ENCODE measurements around the gene TBC1D19. TPM values are rescaled to one million over a fixed set of nuclear protein-coding genes. Genes with fewer than 3 reads are reported as not detected.
"Not testable (repeated sequence)": the region's sequence is repeated elsewhere in the genome, so short reads cannot be mapped to it uniquely, and the experiment has no call there.

Gene TBC1D19
- total and polyA plus RNA-seq, 2 of the 4 experiments (the other 2 are of a cell fraction), result 9.9 to 17.6 TPM

- no peak overlapping the region for H2AK9ac ChIP-seq (replicated peaks; ENCODE audit: low read depth, low read length, poor library complexity)
- H2AK5ac ChIP-seq (ENCODE audit: low read depth, low read length), result no peak overlapping the region
- no peak overlapping the region for H3K14ac ChIP-seq (replicated peaks; ENCODE audit: low read depth, low read length)
- no peak for ATAC-seq (ENCODE audit: low read depth)
- no peak overlapping the region for H4K91ac ChIP-seq (ENCODE audit: insufficient read depth, low read depth, low read length)
- H2BK120ac ChIP-seq (ENCODE audit: low read depth, low read length), result no peak overlapping the region
- H2BK15ac ChIP-seq (ENCODE audit: low read depth, low read length), result no peak overlapping the region
- no peaks in the 10 kb centered on the region for H3K36me3 ChIP-seq (ENCODE audit: control insufficient read depth, insufficient read depth, low read length)
- ChIA-PET POLR2A (ENCODE audit: unreplicated experiment) (no interaction called here), CTCF (no interaction called here)
- no peak overlapping the region for H3K9ac ChIP-seq (ENCODE audit: low read depth, low read length)
- H2BK20ac ChIP-seq (ENCODE audit: low read depth, low read length), result no peak overlapping the region
- H2BK5ac ChIP-seq (ENCODE audit: low read depth, low read length, poor library complexity, severe bottlenecking), result no peak overlapping the region
- H3K18ac ChIP-seq (ENCODE audit: low read depth, low read length), result no peak overlapping the region
- H4K20me1 ChIP-seq (ENCODE audit: insufficient read depth, low read length), result no peaks in the 10 kb centered on the region
- no peak overlapping the region for H4K8ac ChIP-seq (ENCODE audit: low read depth in 2 of 2, low read length in 2 of 2)
- H3K4ac ChIP-seq (ENCODE audit: low read depth, low read length), result no peak overlapping the region
- H3K79me1 ChIP-seq (ENCODE audit: low read depth in 1 of 2, low read length in 2 of 2), result peaks cover under 1 to 2% of the 10 kb centered on the region in 2 experiments; a peak in 2 of 4 replicates
- H3K9me1 ChIP-seq (ENCODE audit: insufficient read depth, low read length), result peaks cover 3% of the 10 kb centered on the region
- no peaks in the 10 kb centered on the region; the same call in 1 of the 2 replicates for H3K27me3 ChIP-seq (ENCODE audit: control insufficient read depth, insufficient read depth, low read length)
- no peak overlapping the region for H3K56ac ChIP-seq (ENCODE audit: extremely low read depth, insufficient read depth, low read length)
- H3K27ac ChIP-seq (ENCODE audit: insufficient read depth, low read length), result no peak overlapping the region
- H3K23ac ChIP-seq (ENCODE audit: low read depth, low read length), result no peak overlapping the region
- dilution Hi-C loops (cut with HindIII; ENCODE audit: low sequenced_read_pairs, unreplicated experiment), result no loop called here
- no peak for TF ChIP-seq SMC3 (IDR thresholded peaks at IDR 0.05; ENCODE audit: low read depth, low read length)
- TF ChIP-seq RCOR1 (IDR thresholded peaks at IDR 0.05; ENCODE audit: insufficient replicate concordance, low read length), result no peak
- no peak for TF ChIP-seq FOS (IDR thresholded peaks at IDR 0.05; ENCODE audit: low read depth, low read length)
- no peak for TF ChIP-seq CEBPB (IDR thresholded peaks at IDR 0.05; ENCODE audit: low read depth, low read length)
- no peak for TF ChIP-seq RAD21 (IDR thresholded peaks at IDR 0.05; ENCODE audit: low read length)
- TF ChIP-seq MAFK (IDR thresholded peaks at IDR 0.05; ENCODE audit: low read depth, low read length), result no peak
- no peak for TF ChIP-seq POLR2A (IDR thresholded peaks at IDR 0.05; ENCODE audit: low read depth, low read length)
- no peak for TF ChIP-seq USF2 (IDR thresholded peaks at IDR 0.05; ENCODE audit: low read depth, low read length)
- DNase-seq, result no peak
- no peak overlapping the region for H3K4me3 ChIP-seq (ENCODE audit: insufficient read depth, low read depth, low read length)
- H3K4me1 ChIP-seq (ENCODE audit: control insufficient read depth, insufficient read depth, low read length), result peaks cover 5% of the 10 kb centered on the region
- BruUV-seq (replicated peaks), result no TSS peak
- no peak overlapping the region for H3K4me2 ChIP-seq (ENCODE audit: low read depth, low read length)
- H2AFZ ChIP-seq (replicated peaks; ENCODE audit: low read length, poor library complexity), result no peak overlapping the region
- H3K9me3 ChIP-seq (ENCODE audit: control insufficient read depth, insufficient read depth, low read length), result no peaks in the 10 kb centered on the region
- intact Hi-C loops (cut with micrococcal nuclease), result no loop called here
- no CpG with 5 or more reads among the region's 5 CpGs for WGBS, 2 experiments (ENCODE audit: extremely low coverage in 2 of 2, insufficient read length in 1 of 2)
- in situ Hi-C loops (cut with MboI; ENCODE audit: low sequenced_read_pairs), result no loop called here
- no peak overlapping the region for H4K5ac ChIP-seq (ENCODE audit: low read depth, low read length)
Measured at GRCh38 chr4:26579169-26579568, 4.7 kb upstream of the TBC1D19 start.

- H3K9ac ChIP-seq (ENCODE audit: low read depth, low read length); H4K5ac ChIP-seq (ENCODE audit: low read depth, low read length); H3K4ac ChIP-seq (ENCODE audit: low read depth, low read length); H2AK5ac ChIP-seq (ENCODE audit: low read depth, low read length); H3K4me2 ChIP-seq (ENCODE audit: low read depth, low read length); H3K56ac ChIP-seq (ENCODE audit: extremely low read depth, insufficient read depth, low read length); H2AK9ac ChIP-seq (replicated peaks; ENCODE audit: low read depth, low read length, poor library complexity); H2BK120ac ChIP-seq (ENCODE audit: low read depth, low read length); H4K91ac ChIP-seq (ENCODE audit: insufficient read depth, low read depth, low read length); H2BK5ac ChIP-seq (ENCODE audit: low read depth, low read length, poor library complexity, severe bottlenecking); H4K8ac ChIP-seq (ENCODE audit: low read depth in 2 of 2, low read length in 2 of 2); dilution Hi-C loops (cut with HindIII; ENCODE audit: low sequenced_read_pairs, unreplicated experiment); H3K18ac ChIP-seq (ENCODE audit: low read depth, low read length); H4K20me1 ChIP-seq (ENCODE audit: insufficient read depth, low read length); in situ Hi-C loops (cut with MboI; ENCODE audit: low sequenced_read_pairs); H3K14ac ChIP-seq (replicated peaks; ENCODE audit: low read depth, low read length); H3K9me1 ChIP-seq (ENCODE audit: insufficient read depth, low read length); H3K36me3 ChIP-seq (ENCODE audit: control insufficient read depth, insufficient read depth, low read length); H3K9me3 ChIP-seq (ENCODE audit: control insufficient read depth, insufficient read depth, low read length); H3K4me1 ChIP-seq (ENCODE audit: control insufficient read depth, insufficient read depth, low read length); ATAC-seq (ENCODE audit: low read depth); H2BK20ac ChIP-seq (ENCODE audit: low read depth, low read length); H2AFZ ChIP-seq (replicated peaks; ENCODE audit: low read length, poor library complexity); H3K27me3 ChIP-seq (ENCODE audit: control insufficient read depth, insufficient read depth, low read length); H2BK15ac ChIP-seq (ENCODE audit: low read depth, low read length); H3K4me3 ChIP-seq (ENCODE audit: insufficient read depth, low read depth, low read length); BruUV-seq (replicated peaks); H3K23ac ChIP-seq (ENCODE audit: low read depth, low read length); POLR2A ChIA-PET (ENCODE audit: unreplicated experiment); DNase-seq; H3K27ac ChIP-seq (ENCODE audit: insufficient read depth, low read length): not testable (repeated sequence)
- WGBS, 2 experiments (ENCODE audit: extremely low coverage in 2 of 2, insufficient read length in 1 of 2), result no CpG with 5 or more reads among the region's 4 CpGs
- H3K79me1 ChIP-seq (ENCODE audit: low read depth in 1 of 2, low read length in 2 of 2), result peaks cover 7 to 14% of the 10 kb centered on the region in 2 experiments; a peak in 3 of 4 replicates
- intact Hi-C loops (cut with micrococcal nuclease), result loop anchor here (5.0 kb wide), 2 partner anchors 281 to 426 kb away; partner anchors contain the start of gene STIM2
- CTCF ChIA-PET, result interaction anchor here (0.6 kb wide), 1 partner anchor 50 kb away, joined by 3 read pairs; no protein-coding TSS in a partner anchor
Measured at GRCh38 chr4:26581341-26581740, 2.5 kb upstream of the TBC1D19 start.

Measured in IMR-90 (cell line).